Activated CD4-positive, alpha-beta T cell treated with anti-CD3 and anti-CD28 coated beads, Interleukin-2, Interleukin-4, amounts not matched to agents 100 ng/mL and 50 ng/mL, durations not matched to agents 16 hours and 8 hours (primary cell): ENCODE results near the gene PHAX.
"Not testable (repeated sequence)": the region's sequence is repeated elsewhere in the genome, so short reads cannot be mapped to it uniquely, and the experiment has no call there.

ENCODE experiments used
- DNase-seq: peaks from one replicate; pipeline ENCODE4 v3.0.0-alpha.2; 2020; ENCODE audit warnings: low spot score

PHAX gene

GRCh38 chr5:126659805-126660482 is 59.2 kb downstream of the PHAX start:
- no peak for DNase-seq

GRCh38 chr5:126664586-126664985 is 63.8 kb downstream of the PHAX start:
- DNase-seq = no peak

- DNase-seq = not testable (repeated sequence)
Measured at GRCh38 chr5:126670109-126670508, 69.4 kb downstream of the PHAX start.

- DNase-seq = not testable (repeated sequence)
Measured at GRCh38 chr5:126671681-126672080, 70.9 kb downstream of the PHAX start.

- no peak for DNase-seq
Measured at GRCh38 chr5:126673477-126673876, 72.7 kb downstream of the PHAX start.

GRCh38 chr5:126674145-126674544 is 73.4 kb downstream of the PHAX start:
- no peak for DNase-seq

GRCh38 chr5:126675338-126675737 is 74.6 kb downstream of the PHAX start:
- no peak for DNase-seq

GRCh38 chr5:126676195-126676624 is 75.5 kb downstream of the PHAX start:
- DNase-seq = peak; percentile 83
